C4-2B (cell line): ENCODE data around the gene ZNF394.

Source experiments
- H3K27ac ChIP-seq: fragments of 450-650 bp; 2 replicates; pipeline ENCODE4 v1.5.1; 2017
- ZFX ChIP-seq: fragments of 450-650 bp; IDR thresholded peaks from 2 replicates; pipeline ENCODE4 v1.6.1; 2017
- TF ChIP-seq, protein P1 (sequence below): fragments of 450-650 bp; conservative IDR thresholded peaks from 2 replicates; pipeline ENCODE4 v1.5.1; 2017; ENCODE audit warnings: mild to moderate bottlenecking

ZNF394 gene

DNA sequence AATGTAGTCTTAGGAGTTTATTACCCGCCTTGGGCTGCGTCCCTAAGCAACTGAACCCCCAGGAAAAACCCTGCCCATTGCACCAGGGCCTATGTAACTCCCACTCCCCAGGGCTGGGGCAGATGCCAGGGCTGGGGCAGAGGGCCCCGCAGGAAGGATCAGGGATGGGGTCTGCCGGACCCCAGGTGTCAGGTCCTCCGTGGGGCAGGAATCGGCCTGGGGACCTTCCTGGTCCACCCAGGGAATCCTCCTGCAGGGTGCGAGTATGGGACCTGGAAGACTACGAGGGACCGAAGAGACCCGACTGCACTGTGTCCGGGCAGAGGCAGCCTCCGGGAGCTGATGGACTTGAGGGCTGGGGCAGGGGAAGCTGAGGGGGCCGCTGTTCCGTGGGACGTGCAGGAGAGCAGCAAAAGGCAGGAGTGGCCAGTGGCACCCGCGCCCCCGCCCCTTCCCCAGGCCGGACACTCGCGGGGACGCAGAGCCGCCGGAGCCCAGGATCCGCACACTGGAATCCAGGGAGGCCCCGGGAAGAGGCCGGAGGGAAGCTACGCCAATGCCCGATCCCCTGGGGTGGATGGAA, 31.7 kb downstream of the ZNF394 start:
- TF ChIP-seq, protein P1, sequence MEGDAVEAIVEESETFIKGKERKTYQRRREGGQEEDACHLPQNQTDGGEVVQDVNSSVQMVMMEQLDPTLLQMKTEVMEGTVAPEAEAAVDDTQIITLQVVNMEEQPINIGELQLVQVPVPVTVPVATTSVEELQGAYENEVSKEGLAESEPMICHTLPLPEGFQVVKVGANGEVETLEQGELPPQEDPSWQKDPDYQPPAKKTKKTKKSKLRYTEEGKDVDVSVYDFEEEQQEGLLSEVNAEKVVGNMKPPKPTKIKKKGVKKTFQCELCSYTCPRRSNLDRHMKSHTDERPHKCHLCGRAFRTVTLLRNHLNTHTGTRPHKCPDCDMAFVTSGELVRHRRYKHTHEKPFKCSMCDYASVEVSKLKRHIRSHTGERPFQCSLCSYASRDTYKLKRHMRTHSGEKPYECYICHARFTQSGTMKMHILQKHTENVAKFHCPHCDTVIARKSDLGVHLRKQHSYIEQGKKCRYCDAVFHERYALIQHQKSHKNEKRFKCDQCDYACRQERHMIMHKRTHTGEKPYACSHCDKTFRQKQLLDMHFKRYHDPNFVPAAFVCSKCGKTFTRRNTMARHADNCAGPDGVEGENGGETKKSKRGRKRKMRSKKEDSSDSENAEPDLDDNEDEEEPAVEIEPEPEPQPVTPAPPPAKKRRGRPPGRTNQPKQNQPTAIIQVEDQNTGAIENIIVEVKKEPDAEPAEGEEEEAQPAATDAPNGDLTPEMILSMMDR = no peak
- no peak for TF ChIP-seq ZFX
- H3K27ac ChIP-seq = no peak overlapping the region

DNA sequence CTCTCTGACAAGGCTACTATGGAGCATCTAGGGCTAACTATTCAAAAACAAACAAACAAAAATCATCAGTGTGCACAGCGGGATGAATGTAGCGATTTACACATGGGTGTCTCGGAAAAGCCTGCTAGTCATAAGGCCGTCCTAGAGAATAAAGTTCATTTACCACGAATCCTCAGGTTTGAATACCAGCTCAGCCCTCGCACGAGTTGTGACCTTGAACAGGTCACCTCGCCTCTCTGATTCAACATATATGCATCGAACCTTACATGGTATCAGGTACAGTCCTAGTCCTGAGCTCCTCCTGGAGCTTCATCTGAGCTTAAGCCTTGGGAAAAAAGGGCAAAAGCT, 34.7 kb downstream of the ZNF394 start:
- TF ChIP-seq, protein P1 = no peak
- TF ChIP-seq ZFX = no peak
- peak overlapping the region; percentile 98 for H3K27ac ChIP-seq

DNA sequence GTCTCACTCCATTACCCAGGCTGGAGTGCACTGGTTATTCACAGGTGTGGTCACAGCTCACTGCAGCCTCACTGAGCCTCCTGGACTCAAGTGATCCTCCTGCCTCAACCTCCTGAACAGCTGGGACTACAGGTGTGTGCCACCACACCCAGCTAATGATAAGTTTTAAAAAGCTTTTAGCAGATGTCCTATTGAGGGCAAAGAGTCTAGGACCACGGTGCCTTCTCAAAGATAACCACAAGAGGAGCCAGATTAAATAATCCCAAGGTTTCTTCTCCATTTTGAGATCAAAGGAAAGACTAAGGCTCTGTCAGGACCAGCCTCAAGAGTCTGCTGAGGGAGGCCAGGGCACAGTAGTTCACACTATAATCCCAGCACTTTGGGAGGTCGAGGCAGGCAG, 38.9 kb downstream of the ZNF394 start:
- no peak overlapping the region for H3K27ac ChIP-seq
- no peak for TF ChIP-seq ZFX
- TF ChIP-seq, protein P1 = no peak

DNA sequence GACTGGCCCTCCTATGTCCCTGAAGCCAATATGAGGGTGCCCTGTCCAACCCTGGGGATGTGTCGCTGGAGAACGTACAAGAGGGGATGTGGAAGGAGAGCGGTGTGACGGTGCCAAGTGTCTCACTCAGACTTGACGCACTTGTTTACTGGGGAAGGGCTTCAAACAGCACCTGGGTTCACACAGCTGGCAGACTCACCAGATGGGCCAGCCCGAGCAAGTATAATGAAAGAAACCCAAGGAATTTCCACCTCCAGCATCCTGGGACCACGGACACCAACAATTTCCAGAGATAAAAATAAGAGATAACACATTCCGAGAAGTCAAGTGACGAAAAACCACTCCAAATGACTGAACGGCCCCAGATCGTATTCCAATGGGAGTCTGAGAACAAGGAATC, 39.4 kb downstream of the ZNF394 start:
- TF ChIP-seq, protein P1 = no peak
- no peak overlapping the region for H3K27ac ChIP-seq

DNA sequence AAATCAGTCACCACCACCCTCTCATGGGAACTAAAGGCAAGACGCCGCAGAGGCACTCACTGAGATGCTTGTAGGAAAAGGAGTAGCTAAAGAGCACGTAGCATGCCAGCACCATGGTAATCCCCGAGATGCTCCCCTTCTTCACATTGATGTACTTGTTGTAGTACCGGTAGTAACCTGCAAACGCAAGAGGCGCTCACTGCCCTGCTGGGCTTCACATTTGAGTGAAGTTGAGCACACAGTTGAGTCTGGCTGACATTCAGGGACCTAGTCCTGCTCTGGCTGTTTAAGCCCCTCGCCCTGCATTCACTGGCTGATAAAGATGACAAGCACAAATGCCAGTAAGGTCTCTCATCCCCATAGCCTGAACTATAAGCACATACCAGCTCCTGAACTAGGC, 41.0 kb downstream of the ZNF394 start:
- no peak overlapping the region for H3K27ac ChIP-seq
- TF ChIP-seq ZFX = no peak
- TF ChIP-seq, protein P1 = no peak; the same call in 1 of the 2 replicates

DNA sequence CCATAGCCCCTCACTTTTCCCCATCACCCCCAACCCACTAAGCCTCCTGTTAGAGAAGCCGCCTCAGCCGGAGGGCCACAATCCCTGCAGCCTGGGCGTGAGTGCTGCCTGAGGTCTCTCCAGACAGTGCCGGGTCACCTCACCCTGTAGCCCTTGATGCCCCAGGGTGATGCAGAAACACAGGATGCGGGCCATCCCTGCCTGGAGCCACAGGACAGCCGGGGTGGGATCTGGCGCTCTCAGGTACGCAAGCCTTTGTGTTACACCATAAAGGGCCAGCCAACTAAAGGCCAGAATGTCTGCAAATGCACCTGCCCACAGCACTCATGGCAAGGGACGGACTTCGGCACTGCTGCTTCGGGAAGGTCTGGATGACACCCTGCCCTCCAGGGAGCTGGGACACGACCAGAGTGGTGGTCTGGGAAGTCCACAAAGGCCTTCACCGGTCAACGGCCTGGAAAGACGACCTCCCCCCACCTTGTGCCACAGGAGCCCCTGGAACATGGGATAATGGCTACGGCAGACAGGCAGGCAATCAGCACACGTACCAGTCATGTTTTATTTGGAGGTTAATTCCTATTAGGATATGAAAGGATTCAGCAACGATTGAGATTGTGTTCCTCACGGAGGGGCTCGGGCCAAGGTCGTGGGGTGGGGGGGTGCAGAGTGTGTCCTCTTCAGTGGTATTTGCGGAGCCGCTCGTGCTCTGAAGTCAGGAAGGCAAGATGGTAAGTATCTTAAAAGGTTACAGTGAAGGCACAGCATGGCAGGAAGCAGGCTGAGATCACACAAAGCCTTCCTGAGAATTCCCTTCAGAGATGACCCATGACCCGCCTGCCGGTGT, 42.2 kb downstream of the ZNF394 start:
- no peak overlapping the region for H3K27ac ChIP-seq
- TF ChIP-seq, protein P1 = no peak
- no peak for TF ChIP-seq ZFX

DNA sequence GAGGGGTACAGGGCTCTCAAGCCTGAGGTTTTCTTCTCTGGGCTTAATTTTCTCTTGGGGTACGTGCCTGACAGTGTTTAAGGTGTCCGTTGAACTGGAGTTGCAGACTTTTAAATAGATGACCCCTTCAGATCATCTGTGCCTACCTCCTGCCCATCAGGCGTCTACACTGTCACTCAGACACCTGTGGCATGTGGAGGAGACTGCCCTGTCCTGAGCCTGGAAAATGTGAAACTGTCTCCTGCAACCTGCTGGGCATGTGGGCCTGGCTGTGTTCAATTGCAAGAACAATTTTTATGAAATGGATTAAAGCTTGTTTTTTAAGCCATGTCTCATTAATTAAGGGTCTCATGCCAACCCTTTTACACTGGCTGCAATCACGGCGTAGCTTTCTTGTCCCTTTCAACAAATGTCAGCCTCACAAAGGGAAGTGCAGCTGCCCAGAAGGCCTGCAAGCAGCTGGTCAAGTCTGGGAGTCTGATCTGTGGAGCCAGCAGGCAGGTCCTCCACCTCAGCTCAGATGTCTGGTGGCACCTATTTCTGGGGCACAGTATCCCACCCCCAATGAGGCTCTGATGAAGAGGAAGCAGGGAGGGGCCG, 42.9 kb downstream of the ZNF394 start:
- no peak overlapping the region for H3K27ac ChIP-seq
- TF ChIP-seq, protein P1 = no peak
- no peak for TF ChIP-seq ZFX
